Occipital lobe (tissue), 2 donors: ENCODE measurements around the gene SH2D3C. TPM values are rescaled to one million over a fixed set of nuclear protein-coding genes. Genes with fewer than 3 reads are reported as not detected.

ENCODE experiments used
- DNase-seq: peaks from one replicate; lab custom pipeline; 2025; lab: John Stamatoyannopoulos, UW
- total RNA-seq: library from RNA; depleted of rRNA; stranded (reverse); fragments of >200 nt; gene quantifications from one replicate; pipeline ENCODE4 v1.2.3, GENCODE V29; 2014

SH2D3C gene, protein sequence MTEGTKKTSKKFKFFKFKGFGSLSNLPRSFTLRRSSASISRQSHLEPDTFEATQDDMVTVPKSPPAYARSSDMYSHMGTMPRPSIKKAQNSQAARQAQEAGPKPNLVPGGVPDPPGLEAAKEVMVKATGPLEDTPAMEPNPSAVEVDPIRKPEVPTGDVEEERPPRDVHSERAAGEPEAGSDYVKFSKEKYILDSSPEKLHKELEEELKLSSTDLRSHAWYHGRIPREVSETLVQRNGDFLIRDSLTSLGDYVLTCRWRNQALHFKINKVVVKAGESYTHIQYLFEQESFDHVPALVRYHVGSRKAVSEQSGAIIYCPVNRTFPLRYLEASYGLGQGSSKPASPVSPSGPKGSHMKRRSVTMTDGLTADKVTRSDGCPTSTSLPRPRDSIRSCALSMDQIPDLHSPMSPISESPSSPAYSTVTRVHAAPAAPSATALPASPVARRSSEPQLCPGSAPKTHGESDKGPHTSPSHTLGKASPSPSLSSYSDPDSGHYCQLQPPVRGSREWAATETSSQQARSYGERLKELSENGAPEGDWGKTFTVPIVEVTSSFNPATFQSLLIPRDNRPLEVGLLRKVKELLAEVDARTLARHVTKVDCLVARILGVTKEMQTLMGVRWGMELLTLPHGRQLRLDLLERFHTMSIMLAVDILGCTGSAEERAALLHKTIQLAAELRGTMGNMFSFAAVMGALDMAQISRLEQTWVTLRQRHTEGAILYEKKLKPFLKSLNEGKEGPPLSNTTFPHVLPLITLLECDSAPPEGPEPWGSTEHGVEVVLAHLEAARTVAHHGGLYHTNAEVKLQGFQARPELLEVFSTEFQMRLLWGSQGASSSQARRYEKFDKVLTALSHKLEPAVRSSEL
- total RNA-seq = 5.1 TPM

DNA sequence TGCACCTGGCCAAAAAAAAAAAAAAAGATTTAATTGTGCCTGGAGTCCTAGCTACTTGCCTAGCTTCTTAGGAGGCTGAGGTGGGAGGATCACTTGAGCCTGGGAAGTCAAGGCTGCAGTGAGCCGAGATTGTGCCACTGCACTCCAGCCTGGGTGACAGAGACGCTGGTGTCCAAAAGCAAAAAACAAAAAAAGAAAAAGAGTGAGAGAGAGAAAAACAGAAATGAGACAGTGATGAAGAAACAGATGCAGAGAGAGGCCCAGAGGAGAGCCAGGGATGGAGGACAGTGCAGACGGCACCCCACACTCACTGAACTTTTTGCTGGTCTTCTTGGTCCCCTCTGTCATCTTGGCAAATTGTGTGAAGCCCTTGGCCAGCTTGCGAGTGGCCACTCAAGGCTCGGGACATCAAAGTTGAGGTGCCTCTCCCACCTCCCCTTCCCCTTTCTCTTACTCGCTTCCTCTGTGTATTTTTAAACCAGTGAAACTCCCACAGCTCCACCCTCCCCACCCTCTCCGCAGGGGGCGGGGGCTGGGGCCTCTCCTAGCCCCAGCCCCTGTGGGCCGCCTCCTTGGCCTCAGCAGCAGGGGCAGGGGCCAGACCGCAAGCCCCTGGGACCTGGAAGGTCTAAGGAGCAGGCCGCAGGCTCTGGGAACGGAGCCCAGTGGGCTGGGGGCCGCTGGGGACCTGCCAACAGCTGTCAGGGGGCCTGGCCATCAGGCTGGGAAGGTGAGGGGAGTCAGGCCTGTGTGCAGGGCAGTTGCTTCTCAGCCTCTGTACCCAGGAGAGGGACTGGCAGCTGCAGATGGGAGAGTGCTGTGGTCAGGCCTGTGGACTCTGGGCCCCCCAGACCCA lies at the start of gene SH2D3C:
Gene SH2D3C (minus strand): TSS at position 387 of the 856 bp plus-strand sequence. CDS start 39 bp downstream, at position 348.
- DNase-seq = no peak

GRCh38 chr9:127826253-127826913 lies 47.9 kb upstream of the SH2D3C start:
- no peak for DNase-seq

DNA sequence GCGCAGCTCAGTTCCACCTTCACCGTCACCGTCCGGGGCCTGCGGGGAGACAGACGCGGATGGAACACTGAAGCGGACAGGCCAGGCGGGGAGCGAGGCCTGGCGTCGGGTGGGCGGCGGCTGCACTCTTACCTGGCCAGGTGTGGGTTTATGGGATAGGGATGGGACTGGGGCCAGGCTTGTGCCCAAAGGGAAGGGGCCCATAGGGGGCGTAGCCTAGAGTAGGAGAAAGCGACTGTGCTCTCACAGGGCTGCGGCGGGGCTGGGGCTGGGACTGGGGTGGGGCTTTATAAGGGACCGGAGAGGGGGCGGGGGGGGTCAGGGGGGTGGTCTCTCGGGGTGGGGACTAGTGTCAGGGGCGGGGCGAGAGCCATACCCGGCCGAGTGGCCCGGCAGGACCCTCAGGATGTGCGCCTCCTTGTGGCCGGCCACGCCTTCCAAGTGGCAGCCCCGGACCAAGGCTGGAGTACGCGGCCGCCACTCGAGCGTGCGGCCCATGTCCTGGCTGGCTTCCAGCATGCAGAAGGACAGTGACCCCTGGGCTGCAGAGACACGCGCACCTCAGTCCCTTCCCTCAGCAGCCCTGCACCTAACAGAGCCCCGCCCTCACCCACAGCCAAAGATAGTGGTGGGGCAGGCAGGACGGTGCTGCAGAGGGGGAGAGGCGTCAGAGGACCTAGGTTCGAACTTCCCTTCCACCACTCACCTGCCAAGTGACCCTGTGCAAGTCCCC lies 47.0 kb upstream of the SH2D3C start:
- no peak for DNase-seq

GRCh38 chr9:127822108-127822507 lies 43.6 kb upstream of the SH2D3C start:
- no peak for DNase-seq

- DNase-seq = no peak
Measured at GRCh38 chr9:127818574-127818973, 40.1 kb upstream of the SH2D3C start.

DNA sequence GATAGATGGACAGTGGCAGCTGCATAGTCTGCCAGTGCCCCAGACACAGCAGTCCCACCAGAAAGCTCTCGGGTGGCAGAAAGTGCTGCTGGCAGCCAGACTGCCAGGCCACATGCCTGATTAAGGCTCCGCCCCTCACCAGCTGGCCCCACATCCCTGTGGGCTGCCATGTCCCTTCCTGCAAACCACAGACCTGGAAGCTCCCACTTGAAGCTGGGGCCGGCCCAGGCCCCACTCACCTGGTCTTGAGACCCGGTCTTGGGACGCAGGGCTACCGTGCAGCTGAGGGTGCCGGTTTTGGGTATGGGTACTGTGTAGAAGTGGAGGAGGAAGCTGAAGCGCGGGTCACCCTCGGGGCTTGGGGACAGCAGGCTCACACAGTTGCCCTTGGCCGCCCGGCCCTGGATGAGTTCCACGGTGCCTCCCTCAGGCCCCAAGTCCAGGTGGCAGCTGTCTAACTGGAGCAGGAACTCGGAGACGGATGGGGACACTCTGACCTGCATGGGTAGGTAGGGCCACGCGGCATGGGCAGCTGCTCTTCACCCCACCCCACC lies 39.5 kb upstream of the SH2D3C start:
- DNase-seq = no peak

GRCh38 chr9:127816728-127817127 lies 38.3 kb upstream of the SH2D3C start:
- DNase-seq = no peak

GRCh38 chr9:127816362-127816725 lies 37.9 kb upstream of the SH2D3C start:
- DNase-seq = no peak

DNA sequence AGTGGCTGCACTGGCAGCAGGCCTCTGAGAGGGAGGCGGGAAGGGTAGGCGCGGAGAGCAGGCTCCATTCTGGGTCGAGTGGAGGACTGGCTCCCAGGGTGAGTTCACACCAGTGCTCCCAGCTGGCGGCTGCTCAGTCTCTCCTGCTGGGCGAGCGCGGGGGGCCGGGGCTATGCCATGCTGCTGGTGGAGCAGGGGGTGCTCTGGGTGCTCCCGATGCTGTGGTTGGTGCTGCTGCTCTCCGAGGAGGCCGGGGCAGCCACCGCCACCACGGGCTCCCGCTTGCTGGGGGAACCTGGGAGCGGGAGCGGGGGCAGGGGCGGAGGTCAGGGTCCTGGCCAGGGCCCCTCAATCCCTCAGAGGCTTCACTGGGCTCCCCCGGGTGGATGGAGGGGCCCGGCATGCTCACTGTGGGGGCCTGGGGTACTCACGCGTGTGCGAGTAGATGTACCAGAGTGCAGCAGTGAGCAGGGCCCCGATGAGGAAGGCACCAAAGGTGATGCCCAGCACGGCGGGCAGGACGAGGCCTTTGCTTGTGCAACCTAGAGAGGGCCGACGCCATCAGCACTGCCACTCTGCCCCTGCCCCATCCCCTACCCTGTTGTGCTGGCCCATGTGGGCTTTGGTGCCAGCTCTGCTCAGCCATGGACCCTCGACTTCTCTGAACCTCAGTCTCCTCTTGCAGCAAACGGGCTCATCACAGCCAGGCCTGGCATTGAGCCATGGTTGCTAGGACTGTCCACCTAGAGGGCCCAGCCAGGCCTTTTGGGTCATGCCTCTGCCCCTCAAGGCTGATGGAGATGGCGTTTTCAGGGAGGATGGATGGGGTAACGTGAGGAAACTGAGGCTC lies 37.3 kb upstream of the SH2D3C start:
- DNase-seq = no peak

- DNase-seq = no peak
Measured at GRCh38 chr9:127814619-127815511, 36.4 kb upstream of the SH2D3C start.

- DNase-seq = no peak
Measured at GRCh38 chr9:127813686-127814226, 35.3 kb upstream of the SH2D3C start.

DNA sequence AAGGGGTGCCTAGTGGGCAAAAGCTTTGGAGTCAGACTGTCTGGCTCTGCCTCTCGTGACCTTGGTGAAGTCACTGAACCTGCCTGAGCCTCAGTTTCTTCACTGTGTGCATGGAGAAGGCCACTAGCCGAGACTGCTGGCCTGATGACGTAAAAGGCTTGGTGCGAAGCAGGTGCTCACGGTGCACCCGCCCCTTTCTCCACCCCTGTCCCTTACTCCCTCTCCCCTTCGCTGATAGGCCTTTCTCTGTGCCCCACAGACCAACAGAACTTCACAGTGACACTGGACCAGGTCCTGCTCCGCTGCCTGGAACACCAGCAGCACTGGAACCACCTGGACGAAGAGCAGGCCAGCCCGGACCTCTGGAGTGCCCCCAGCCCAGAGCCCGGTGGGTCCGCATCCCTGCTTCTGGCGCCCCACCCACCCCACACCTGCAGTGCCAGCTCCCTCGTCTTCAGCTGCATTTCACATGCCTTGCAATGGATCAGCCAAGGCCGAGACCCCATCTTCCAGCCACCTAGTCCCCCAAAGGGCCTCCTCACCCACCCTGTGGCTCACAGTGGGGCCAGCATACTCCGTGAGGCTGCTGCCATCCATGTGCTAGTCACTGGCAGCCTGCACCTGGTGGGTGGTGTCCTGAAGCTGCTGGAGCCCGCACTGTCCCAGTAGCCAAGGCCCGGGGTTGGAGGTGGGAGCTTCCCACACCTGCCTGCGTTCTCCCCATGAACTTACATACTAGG lies 34.6 kb upstream of the SH2D3C start:
- no peak for DNase-seq

GRCh38 chr9:127812011-127812410 lies 33.5 kb upstream of the SH2D3C start:
- DNase-seq = no peak

- DNase-seq = no peak
Measured at GRCh38 chr9:127810378-127811187, 32.1 kb upstream of the SH2D3C start.

GRCh38 chr9:127809540-127810377 lies 31.3 kb upstream of the SH2D3C start:
- DNase-seq = no peak
